Small intestine (tissue), 7 donors: ENCODE results near the gene BCAS1. TPM values are rescaled to one million over a fixed set of nuclear protein-coding genes. Genes with fewer than 3 reads are reported as not detected.
"Not testable (repeated sequence)": the region's sequence is repeated elsewhere in the genome, so short reads cannot be mapped to it uniquely, and the experiment has no call there.

Experiments
- DNase-seq, 2 donors: peaks; one replicate each; pipeline versions ENCODE4 v3.0.0 to v3.0.0-alpha.2; 2013
- FAIRE-seq: peaks from 2 replicates; lab custom pipeline; 2012; peaks lifted over from hg19 to GRCh38; lab: Jason Lieb, UNC
- H3K27ac ChIP-seq, 3 donors: one replicate each; pipeline ENCODE4 v1.5.1; 2013; ENCODE audit warnings: low read length in 2 of 3, mild to moderate bottlenecking in 2 of 3, control low read depth in 1 of 3, inconsistent platforms in 1 of 3, low read depth in 1 of 3, moderate library complexity in 1 of 3
- H3K27me3 ChIP-seq, 3 donors: one replicate each; pipeline ENCODE4 v1.6.1; 2013; ENCODE audit warnings: low read length in 3 of 3, inconsistent platforms in 1 of 3; ENCODE audit not compliant: control insufficient read depth in 3 of 3, insufficient read depth in 3 of 3
- H3K36me3 ChIP-seq, 3 donors: one replicate each; pipeline ENCODE4 v1.6.1; 2013; ENCODE audit warnings: low read length in 3 of 3, inconsistent platforms in 1 of 3, low read depth in 1 of 3, mild to moderate bottlenecking in 1 of 3, moderate library complexity in 1 of 3; ENCODE audit not compliant: control insufficient read depth in 3 of 3, insufficient read depth in 2 of 3
- H3K4me1 ChIP-seq, 3 donors: one replicate each; pipeline ENCODE4 v1.6.1; 2013; ENCODE audit warnings: low read length in 2 of 3, inconsistent platforms in 1 of 3, low read depth in 1 of 3, mild to moderate bottlenecking in 1 of 3, moderate library complexity in 1 of 3; ENCODE audit not compliant: control insufficient read depth in 3 of 3, insufficient read depth in 2 of 3
- H3K4me3 ChIP-seq, 3 donors: one replicate each; pipeline ENCODE4 v1.5.1; 2013; ENCODE audit warnings: low read length in 3 of 3, control low read depth in 1 of 3, inconsistent platforms in 1 of 3, low read depth in 1 of 3, mild to moderate bottlenecking in 1 of 3, moderate library complexity in 1 of 3
- H3K9me3 ChIP-seq, 2 donors: one replicate each; pipeline ENCODE4 v1.6.1; 2013; ENCODE audit warnings: low read depth in 1 of 2, low read length in 1 of 2; ENCODE audit not compliant: control insufficient read depth in 2 of 2, insufficient read depth in 1 of 2
- WGBS, 3 donors: extraction: QIAGEN DNeasy Blood & Tissue Kit; methylation state at CpG; one replicate each; pipeline ENCODE4 v1.1.7; 2013; 5-methylcytosine and 5-hydroxymethylcytosine counted together
- polyA plus RNA-seq, 4 donors: library from polyadenylated mRNA; stranded (reverse) in 3 of 4; unstranded in 1 of 4; fragments of 200-250 nt in 3 of 4; fragments of 120-200 nt in 1 of 4; gene quantifications; one replicate each; pipeline versions ENCODE4 v1.2.1 to v1.2.3, GENCODE V29; 2013
- donor health status: healthy with polysubstance abuse.
- donor health status: control.
- donor health status: control.
- donor health status: Bipolar disorder and iron deficiency.
- donor health status: healthy.

Gene BCAS1
- polyA plus RNA-seq, 4 donors = 5.3 to 52.9 (median 30.8) TPM

GRCh38 chr20:53978497-53978896 lies 91.9 kb downstream of the BCAS1 start:
- no peak for FAIRE-seq
- no peaks in the 10 kb centered on the region for H3K4me1 ChIP-seq
- DNase-seq = no peak
- no peak overlapping the region for H3K27ac ChIP-seq
- no peaks in the 10 kb centered on the region for H3K36me3 ChIP-seq
- no peaks in the 10 kb centered on the region for H3K9me3 ChIP-seq
- no peak overlapping the region for H3K4me3 ChIP-seq
- no peaks in the 10 kb centered on the region for H3K27me3 ChIP-seq

- Histone ChIP-seq H3K9me3 (no peaks in the 10 kb centered on the region), H3K4me1 (no peaks in the 10 kb centered on the region), H3K27me3 (no peaks in the 10 kb centered on the region), H3K27ac (no peak overlapping the region), H3K36me3 (no peaks in the 10 kb centered on the region), H3K4me3 (no peak overlapping the region)
- no peak for FAIRE-seq
- DNase-seq = no peak
- WGBS, 3 donors = 76 to 80% (median 79%) methylated on average over 1 of the region's 1 CpG
Measured at GRCh38 chr20:53977391-53977790, 93.0 kb downstream of the BCAS1 start.

GRCh38 chr20:53975761-53976160 lies 94.6 kb downstream of the BCAS1 start:
- no peaks in the 10 kb centered on the region for H3K27me3 ChIP-seq
- FAIRE-seq (no peak), DNase-seq (no peak)
- no peaks in the 10 kb centered on the region for H3K9me3 ChIP-seq
- no peak overlapping the region for H3K27ac ChIP-seq
- H3K4me3 ChIP-seq = no peak overlapping the region
- WGBS, 3 donors = 35 to 59% (median 44%) methylated on average over 5 of the region's 5 CpGs
- no peaks in the 10 kb centered on the region for H3K36me3 ChIP-seq
- no peaks in the 10 kb centered on the region for H3K4me1 ChIP-seq

GRCh38 chr20:53974785-53975555 lies 95.4 kb downstream of the BCAS1 start:
- H3K9me3 ChIP-seq = no peaks in the 10 kb centered on the region
- H3K4me1 ChIP-seq = no peaks in the 10 kb centered on the region
- no peak overlapping the region for H3K27ac ChIP-seq
- FAIRE-seq = no peak
- no peak overlapping the region for H3K4me3 ChIP-seq
- 88 to 92% (median 92%) methylated on average over 19 of the region's 19 CpGs for WGBS, 3 donors
- DNase-seq = no peak
- H3K36me3 ChIP-seq = no peaks in the 10 kb centered on the region
- no peaks in the 10 kb centered on the region for H3K27me3 ChIP-seq

- H3K4me1 ChIP-seq, DNase-seq, H3K4me3 ChIP-seq, H3K36me3 ChIP-seq, H3K9me3 ChIP-seq, FAIRE-seq, H3K27me3 ChIP-seq, H3K27ac ChIP-seq: not testable (repeated sequence)
- WGBS, 3 donors = 64 to 81% (median 72%) methylated on average over 5 of the region's 5 CpGs
Measured at GRCh38 chr20:53973882-53974281, 96.5 kb downstream of the BCAS1 start.

GRCh38 chr20:53972179-53972578 lies 98.2 kb downstream of the BCAS1 start:
- Histone ChIP-seq H3K9me3 (no peaks in the 10 kb centered on the region), H3K27me3 (no peaks in the 10 kb centered on the region), H3K4me1 (no peaks in the 10 kb centered on the region), H3K4me3 (no peak overlapping the region), H3K36me3 (no peaks in the 10 kb centered on the region), H3K27ac (no peak overlapping the region)
- WGBS, 3 donors = 84 to 90% (median 89%) methylated on average over 1 of the region's 1 CpG
- no peak for FAIRE-seq
- DNase-seq = no peak

GRCh38 chr20:53971096-53971683 lies 99.2 kb downstream of the BCAS1 start:
- WGBS, 3 donors = 70 to 92% (median 71%) methylated on average over 3 of the region's 3 CpGs
- H3K36me3 ChIP-seq = no peaks in the 10 kb centered on the region
- no peak for FAIRE-seq

GRCh38 chr20:53970232-53970631 lies 100.2 kb downstream of the BCAS1 start:
- H3K4me1 ChIP-seq = no peaks in the 10 kb centered on the region
- H3K36me3 ChIP-seq = no peaks in the 10 kb centered on the region
- no peaks in the 10 kb centered on the region for H3K9me3 ChIP-seq
- DNase-seq (no peak), FAIRE-seq (no peak)
- H3K4me3 ChIP-seq = no peak overlapping the region
- H3K27ac ChIP-seq = no peak overlapping the region
- H3K27me3 ChIP-seq = no peaks in the 10 kb centered on the region
- 93 to 96% (median 95%) methylated on average over 2 of the region's 2 CpGs for WGBS, 3 donors

More at GRCh38 chr20:53971096-53971683, 99.2 kb downstream of the BCAS1 start:
- H3K4me1 ChIP-seq = no peaks in the 10 kb centered on the region
- H3K9me3 ChIP-seq = no peaks in the 10 kb centered on the region
- H3K27me3 ChIP-seq = no peaks in the 10 kb centered on the region
- no peak for DNase-seq
- no peak overlapping the region for H3K4me3 ChIP-seq
- H3K27ac ChIP-seq = no peak overlapping the region
